Inflammatory macrophage treated with lipopolysaccharide for 1 hour (primary cell): ENCODE data around the gene PAN3.
A peak's percentile ranks its signal among the peaks of the same experiment; 100 is the strongest.
"Not testable (repeated sequence)": the region's sequence is repeated elsewhere in the genome, so short reads cannot be mapped to it uniquely, and the experiment has no call there.

ENCODE experiments used
- DNase-seq, 2 donors: peaks; one replicate each; pipeline ENCODE4 v3.0.0-alpha.2; 2020 to 2022

Gene PAN3

GRCh38 chr13:28138012-28138755 is at the start of gene PAN3:
TSS of gene PAN3 (plus strand) at chr13:28138545. CDS start at chr13:28138658, 113 bp downstream.
- peak; percentile 84 to 89 for DNase-seq

- DNase-seq: no peak
These were observed 49.3 kb upstream of the PAN3 start for GRCh38 chr13:28089065-28089464.

GRCh38 chr13:28092431-28092830 is 45.9 kb upstream of the PAN3 start:
- no peak for DNase-seq

- DNase-seq: no peak
These were observed 44.5 kb upstream of the PAN3 start for GRCh38 chr13:28093881-28094280.

GRCh38 chr13:28094306-28094705 is 44.0 kb upstream of the PAN3 start:
- no peak for DNase-seq

GRCh38 chr13:28097503-28097902 is 40.8 kb upstream of the PAN3 start:
- DNase-seq: no peak

GRCh38 chr13:28099396-28100149 is 38.8 kb upstream of the PAN3 start:
- no peak for DNase-seq

- peak in 1 of 2 donors; percentile 35 for DNase-seq
These were observed 37.9 kb upstream of the PAN3 start, which contains the start of gene FLT3 for GRCh38 chr13:28100150-28101121. TSS of gene FLT3 (minus strand) at chr13:28100576. CDS start at chr13:28100510, 66 bp downstream.

- DNase-seq: not testable (repeated sequence)
These were observed 36.5 kb upstream of the PAN3 start for GRCh38 chr13:28101886-28102285.

- peak; percentile 65 to 80 for DNase-seq
These were observed 31.4 kb upstream of the PAN3 start for GRCh38 chr13:28106976-28107375.

GRCh38 chr13:28110414-28110813 is 27.9 kb upstream of the PAN3 start:
- no peak for DNase-seq

- DNase-seq: no peak
These were observed 21.6 kb upstream of the PAN3 start for GRCh38 chr13:28116736-28117135.

- no peak for DNase-seq
These were observed 20.5 kb upstream of the PAN3 start for GRCh38 chr13:28117689-28118377.

- no peak for DNase-seq
These were observed 18.0 kb upstream of the PAN3 start for GRCh38 chr13:28120317-28120716.

- no peak for DNase-seq
These were observed 17.1 kb upstream of the PAN3 start for GRCh38 chr13:28121224-28121623.

- no peak for DNase-seq
These were observed 10.3 kb upstream of the PAN3 start for GRCh38 chr13:28128030-28128429.

GRCh38 chr13:28128926-28129325 is 9.4 kb upstream of the PAN3 start:
- DNase-seq: no peak

- DNase-seq: no peak
These were observed 8.2 kb upstream of the PAN3 start for GRCh38 chr13:28129911-28130693.

- DNase-seq: no peak
These were observed 6.7 kb upstream of the PAN3 start for GRCh38 chr13:28131646-28132045.

GRCh38 chr13:28136916-28137315 is 1.4 kb upstream of the PAN3 start:
- peak in 1 of 2 donors; percentile 16 for DNase-seq

GRCh38 chr13:28137596-28137995 is 749 bp upstream of the PAN3 start:
- peak in 1 of 2 donors; percentile 16 for DNase-seq
